ENCODE data around the gene POFUT1.
"Not testable (repeated sequence)": the region's sequence is repeated elsewhere in the genome, so short reads cannot be mapped to it uniquely, and the experiment has no call there.

POFUT1 gene

GRCh38 chr20:32186506-32186905 lies 21.2 kb upstream of the POFUT1 start:
- no peak for TF ChIP-seq TAF1 (IDR thresholded peaks at IDR 0.05; ENCODE audit: low read depth, low read length)
- no peak for TF ChIP-seq SPI1 (IDR thresholded peaks at IDR 0.05; ENCODE audit: low read depth, low read length)
- TF ChIP-seq PAX5 (IDR thresholded peaks at IDR 0.05; ENCODE audit: insufficient read depth, low read length, severe bottlenecking): no peak
- no peak for TF ChIP-seq POU2F2 (IDR thresholded peaks at IDR 0.05; ENCODE audit: low read depth, low read length)
- TF ChIP-seq POLR2AphosphoS5 (IDR thresholded peaks at IDR 0.05; ENCODE audit: low read depth, low read length): no peak
- TF ChIP-seq POLR2A (IDR thresholded peaks at IDR 0.05; ENCODE audit: low read depth, low read length): no peak
- DNase-seq (ENCODE audit: insufficient read length, low spot score): no peak
- no peak for FAIRE-seq

- DNase-seq (ENCODE audit: insufficient read length, low spot score): no peak
- no peak for FAIRE-seq
- no peak for TF ChIP-seq PAX5 (IDR thresholded peaks at IDR 0.05; ENCODE audit: insufficient read depth, low read length, severe bottlenecking)
- TF ChIP-seq POLR2A (IDR thresholded peaks at IDR 0.05; ENCODE audit: low read depth, low read length): no peak
- TF ChIP-seq SPI1 (IDR thresholded peaks at IDR 0.05; ENCODE audit: low read depth, low read length): no peak
- TF ChIP-seq TAF1 (IDR thresholded peaks at IDR 0.05; ENCODE audit: low read depth, low read length): no peak
- TF ChIP-seq POLR2AphosphoS5 (IDR thresholded peaks at IDR 0.05; ENCODE audit: low read depth, low read length): no peak
These were observed 19.1 kb upstream of the POFUT1 start for GRCh38 chr20:32188376-32189122.

DNA sequence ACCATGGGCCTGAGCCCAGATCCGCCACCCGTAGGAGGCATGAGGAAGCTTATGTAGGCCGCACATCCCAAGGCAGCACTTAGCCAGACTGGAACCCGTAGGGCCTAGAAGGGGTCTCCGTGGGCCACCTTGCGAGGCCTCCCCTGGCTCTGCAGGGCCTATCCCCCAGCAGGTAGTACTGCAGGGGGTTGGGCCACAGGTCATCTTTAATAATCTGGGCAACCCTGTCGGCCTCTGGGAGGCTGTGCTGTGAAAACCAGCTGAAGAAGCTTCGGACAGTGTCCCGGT lies 18.6 kb upstream of the POFUT1 start:
- FAIRE-seq (no peak), DNase-seq (ENCODE audit: insufficient read length, low spot score) (no peak)
- TF ChIP-seq POLR2AphosphoS5 (IDR thresholded peaks at IDR 0.05; ENCODE audit: low read depth, low read length) (no peak), POLR2A (IDR thresholded peaks at IDR 0.05; ENCODE audit: low read depth, low read length) (no peak), TAF1 (IDR thresholded peaks at IDR 0.05; ENCODE audit: low read depth, low read length) (no peak), SPI1 (IDR thresholded peaks at IDR 0.05; ENCODE audit: low read depth, low read length) (no peak), PAX5 (IDR thresholded peaks at IDR 0.05; ENCODE audit: insufficient read depth, low read length, severe bottlenecking) (no peak), POU2F2 (IDR thresholded peaks at IDR 0.05; ENCODE audit: low read depth, low read length) (no peak)

GRCh38 chr20:32189691-32190615 lies 17.7 kb upstream of the POFUT1 start:
- FAIRE-seq (peak; percentile 72), DNase-seq (ENCODE audit: insufficient read length, low spot score) (peak; percentile 53)
- TF ChIP-seq POU2F2 (IDR thresholded peaks at IDR 0.05; ENCODE audit: low read depth, low read length) (no peak), POLR2AphosphoS5 (IDR thresholded peaks at IDR 0.05; ENCODE audit: low read depth, low read length) (peak; percentile 45; the same call in 1 of the 2 replicates), POLR2A (IDR thresholded peaks at IDR 0.05; ENCODE audit: low read depth, low read length) (peak; percentile 49; the same call in 1 of the 2 replicates)

DNA sequence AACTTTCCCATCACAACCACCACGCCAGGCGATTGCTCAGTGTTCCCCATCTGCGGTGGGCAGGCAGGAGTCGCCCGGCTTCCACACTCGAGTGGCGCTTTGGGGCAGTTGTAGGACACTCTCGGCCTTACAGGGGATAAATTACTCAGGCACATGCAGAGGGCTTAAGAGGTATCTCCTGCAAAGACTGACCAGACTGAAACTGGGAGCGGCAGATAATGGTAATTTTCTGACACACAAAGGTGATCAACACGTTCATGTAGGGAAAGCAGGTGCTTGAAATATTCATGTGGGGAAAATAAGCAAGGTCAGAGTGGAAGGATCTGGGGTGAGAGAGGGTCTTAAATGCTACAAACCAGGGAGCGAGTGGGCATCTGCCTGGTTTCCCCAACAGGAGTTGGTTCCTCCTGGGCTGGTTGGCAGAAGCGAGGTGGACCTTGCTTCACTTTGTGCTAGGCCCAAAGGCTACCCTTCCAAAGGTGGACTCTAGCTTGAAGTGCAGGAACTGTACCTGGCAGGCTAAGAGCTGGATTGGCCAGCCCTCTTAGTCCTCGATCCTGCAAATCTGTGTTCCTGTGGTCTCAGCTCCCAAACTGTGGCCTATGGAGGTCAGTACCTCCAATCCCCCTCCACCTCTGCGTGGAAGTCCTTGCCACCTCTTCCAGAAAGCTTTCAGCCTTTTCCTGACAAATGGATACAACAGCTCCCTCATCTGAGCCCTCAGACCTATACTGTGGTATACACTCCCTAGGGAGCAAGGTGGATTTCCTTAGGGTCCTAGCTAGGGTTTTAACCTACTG lies 16.9 kb upstream of the POFUT1 start:
- peak; percentile 45 for FAIRE-seq
- no peak for DNase-seq (ENCODE audit: insufficient read length, low spot score)
- TF ChIP-seq POLR2AphosphoS5 (IDR thresholded peaks at IDR 0.05; ENCODE audit: low read depth, low read length): peak; percentile 39; the same call in 1 of the 2 replicates
- no peak for TF ChIP-seq SPI1 (IDR thresholded peaks at IDR 0.05; ENCODE audit: low read depth, low read length)

GRCh38 chr20:32191422-32191821 lies 16.3 kb upstream of the POFUT1 start:
- TF ChIP-seq PAX5 (IDR thresholded peaks at IDR 0.05; ENCODE audit: insufficient read depth, low read length, severe bottlenecking) (no peak), SPI1 (IDR thresholded peaks at IDR 0.05; ENCODE audit: low read depth, low read length) (no peak), TAF1 (IDR thresholded peaks at IDR 0.05; ENCODE audit: low read depth, low read length) (no peak), POU2F2 (IDR thresholded peaks at IDR 0.05; ENCODE audit: low read depth, low read length) (no peak), POLR2A (IDR thresholded peaks at IDR 0.05; ENCODE audit: low read depth, low read length) (no peak; the same call in 1 of the 2 replicates), POLR2AphosphoS5 (IDR thresholded peaks at IDR 0.05; ENCODE audit: low read depth, low read length) (no peak)
- FAIRE-seq (no peak), DNase-seq (ENCODE audit: insufficient read length, low spot score) (no peak)

- DNase-seq (ENCODE audit: insufficient read length, low spot score) (no peak), FAIRE-seq (no peak)
- TF ChIP-seq SPI1 (IDR thresholded peaks at IDR 0.05; ENCODE audit: low read depth, low read length) (no peak), TAF1 (IDR thresholded peaks at IDR 0.05; ENCODE audit: low read depth, low read length) (no peak), POLR2AphosphoS5 (IDR thresholded peaks at IDR 0.05; ENCODE audit: low read depth, low read length) (0 out of 2 replicates have a peak, but pooled peaks have one; percentile 36)
These were observed 15.8 kb upstream of the POFUT1 start for GRCh38 chr20:32191873-32192272.

DNA sequence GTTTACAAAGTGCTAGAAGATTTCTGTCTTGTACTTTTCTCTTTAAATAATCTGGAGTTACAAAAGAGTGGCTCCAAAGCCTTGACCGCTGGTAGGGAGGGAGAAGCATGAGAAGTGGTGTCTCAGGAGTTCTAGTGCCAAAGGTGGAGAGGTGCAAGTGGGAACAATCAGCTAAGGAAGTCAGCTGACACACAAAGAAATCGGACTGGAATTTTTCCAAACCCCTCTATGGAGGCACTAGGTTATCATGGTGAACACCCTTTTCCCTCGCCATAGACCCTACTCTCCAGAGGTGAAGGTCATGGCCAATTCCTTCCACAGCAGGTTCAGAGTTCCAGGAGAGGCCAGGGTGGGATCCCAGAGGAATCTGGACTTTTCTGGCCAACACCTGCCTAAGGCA lies 15.0 kb upstream of the POFUT1 start:
- FAIRE-seq (no peak), DNase-seq (ENCODE audit: insufficient read length, low spot score) (no peak)
- TF ChIP-seq POU2F2 (IDR thresholded peaks at IDR 0.05; ENCODE audit: low read depth, low read length) (no peak), PAX5 (IDR thresholded peaks at IDR 0.05; ENCODE audit: insufficient read depth, low read length, severe bottlenecking) (no peak), POLR2AphosphoS5 (IDR thresholded peaks at IDR 0.05; ENCODE audit: low read depth, low read length) (no peak), TAF1 (IDR thresholded peaks at IDR 0.05; ENCODE audit: low read depth, low read length) (no peak), SPI1 (IDR thresholded peaks at IDR 0.05; ENCODE audit: low read depth, low read length) (no peak), POLR2A (IDR thresholded peaks at IDR 0.05; ENCODE audit: low read depth, low read length) (no peak)

GRCh38 chr20:32193336-32193735 lies 14.3 kb upstream of the POFUT1 start:
- DNase-seq (ENCODE audit: insufficient read length, low spot score); FAIRE-seq: not testable (repeated sequence)
- peak; percentile 23; the same call in 1 of the 2 replicates for TF ChIP-seq POLR2A (IDR thresholded peaks at IDR 0.05; ENCODE audit: low read depth, low read length)
